ENCODE results near the gene GFRA1. TPM values are rescaled to one million over a fixed set of nuclear protein-coding genes. Genes with fewer than 3 reads are reported as not detected.

The GFRA1 gene, protein sequence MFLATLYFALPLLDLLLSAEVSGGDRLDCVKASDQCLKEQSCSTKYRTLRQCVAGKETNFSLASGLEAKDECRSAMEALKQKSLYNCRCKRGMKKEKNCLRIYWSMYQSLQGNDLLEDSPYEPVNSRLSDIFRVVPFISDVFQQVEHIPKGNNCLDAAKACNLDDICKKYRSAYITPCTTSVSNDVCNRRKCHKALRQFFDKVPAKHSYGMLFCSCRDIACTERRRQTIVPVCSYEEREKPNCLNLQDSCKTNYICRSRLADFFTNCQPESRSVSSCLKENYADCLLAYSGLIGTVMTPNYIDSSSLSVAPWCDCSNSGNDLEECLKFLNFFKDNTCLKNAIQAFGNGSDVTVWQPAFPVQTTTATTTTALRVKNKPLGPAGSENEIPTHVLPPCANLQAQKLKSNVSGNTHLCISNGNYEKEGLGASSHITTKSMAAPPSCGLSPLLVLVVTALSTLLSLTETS
- not detected in 2 replicates for total RNA-seq (2014; rRNA removed; shearing (Covaris generic))
- polyA plus RNA-seq (2015; cell fraction: cytosol; rRNA removed), result 0.03 and 0.05 TPM in 2 replicates
- polyA plus RNA-seq (2015; cell fraction: nucleus; rRNA removed), result not detected in 2 replicates

DNA sequence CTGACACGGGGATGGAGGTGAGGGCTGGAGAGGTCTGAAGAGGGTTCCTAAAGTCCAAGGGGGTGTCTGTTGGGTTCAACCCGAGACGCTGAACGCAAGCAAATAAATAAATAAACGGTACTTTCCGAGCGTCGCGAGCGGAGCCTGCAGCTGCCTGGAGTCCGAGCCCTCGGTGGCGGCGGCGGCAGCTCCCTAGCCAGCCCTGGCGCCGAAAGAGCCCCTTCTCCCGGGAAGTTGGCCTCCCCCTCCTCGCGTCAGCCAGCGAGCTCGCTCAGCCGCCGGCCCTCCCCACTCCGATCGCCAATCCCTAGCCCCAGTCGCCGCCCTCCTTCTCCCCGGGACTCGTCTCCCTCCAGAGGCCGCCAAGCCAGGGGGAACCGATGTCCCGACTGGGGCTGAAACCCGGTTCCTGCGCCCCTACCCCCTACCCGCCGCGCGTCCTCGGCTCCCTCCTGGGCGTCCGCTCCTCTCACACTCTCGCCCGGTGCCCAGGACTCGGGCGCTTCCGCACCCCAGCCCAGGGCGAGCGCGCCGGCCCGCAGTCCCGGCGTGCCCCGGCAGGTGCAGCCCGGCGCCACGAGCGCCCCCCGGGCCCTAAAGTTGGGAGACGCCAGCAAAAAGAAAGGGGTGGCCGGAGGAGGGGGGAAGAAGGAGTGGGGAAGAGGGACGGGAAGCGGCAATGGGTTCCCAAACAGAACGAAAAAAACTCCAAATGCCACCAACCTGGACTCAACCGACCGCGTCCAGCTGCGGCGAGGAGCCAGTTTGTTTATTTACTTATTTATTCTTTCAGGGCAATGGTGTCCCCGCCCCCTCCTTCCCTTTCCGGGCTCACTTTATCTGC, at the start of gene GFRA1:
Gene GFRA1 (minus strand): TSS at position 767 of the 844 bp plus-strand sequence. CDS start 1,177 bp downstream, outside the sequence.
- DNase-seq (ENCODE audit: low read depth), result no peak

DNA sequence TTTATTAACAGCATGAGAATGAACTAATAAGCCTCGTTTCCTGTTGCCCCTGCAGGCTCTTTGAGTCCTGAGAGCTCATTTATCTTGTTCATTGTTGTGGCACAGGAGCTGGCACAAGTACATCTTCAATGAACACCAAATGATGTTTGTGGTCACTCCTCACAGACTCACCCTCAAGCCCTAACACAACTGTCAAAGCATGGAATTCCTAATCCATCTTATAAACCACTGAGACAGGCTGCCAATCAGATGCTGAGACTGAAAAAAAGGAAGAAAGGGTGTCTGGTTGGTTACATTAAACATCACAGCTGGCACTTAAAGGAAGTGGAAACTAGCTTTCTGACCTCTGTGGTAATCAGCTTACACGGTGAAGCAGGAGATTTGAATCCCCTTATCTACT, 43.5 kb upstream of the GFRA1 start:
- peak; percentile 6 for DNase-seq (ENCODE audit: low read depth)

DNA sequence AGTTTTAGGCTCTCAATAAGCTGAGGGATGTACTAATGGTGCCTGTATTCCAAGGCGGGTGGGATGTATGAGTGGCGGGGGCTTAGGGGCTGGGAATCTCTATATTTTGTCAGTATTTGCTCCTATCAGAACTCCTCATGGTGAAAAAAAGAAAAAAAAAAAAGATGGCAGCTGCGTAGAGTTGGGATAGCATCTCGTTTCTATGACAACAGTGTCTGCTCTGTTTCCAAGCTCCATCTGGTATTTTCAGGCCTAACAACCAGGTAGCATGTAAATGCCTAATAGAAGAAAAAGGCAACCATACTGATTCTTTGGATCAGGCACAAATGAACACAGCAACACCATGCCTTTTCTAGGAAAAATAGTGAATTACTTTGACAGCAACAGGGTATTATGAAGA, 39.5 kb upstream of the GFRA1 start:
- DNase-seq (ENCODE audit: low read depth), result no peak

DNA sequence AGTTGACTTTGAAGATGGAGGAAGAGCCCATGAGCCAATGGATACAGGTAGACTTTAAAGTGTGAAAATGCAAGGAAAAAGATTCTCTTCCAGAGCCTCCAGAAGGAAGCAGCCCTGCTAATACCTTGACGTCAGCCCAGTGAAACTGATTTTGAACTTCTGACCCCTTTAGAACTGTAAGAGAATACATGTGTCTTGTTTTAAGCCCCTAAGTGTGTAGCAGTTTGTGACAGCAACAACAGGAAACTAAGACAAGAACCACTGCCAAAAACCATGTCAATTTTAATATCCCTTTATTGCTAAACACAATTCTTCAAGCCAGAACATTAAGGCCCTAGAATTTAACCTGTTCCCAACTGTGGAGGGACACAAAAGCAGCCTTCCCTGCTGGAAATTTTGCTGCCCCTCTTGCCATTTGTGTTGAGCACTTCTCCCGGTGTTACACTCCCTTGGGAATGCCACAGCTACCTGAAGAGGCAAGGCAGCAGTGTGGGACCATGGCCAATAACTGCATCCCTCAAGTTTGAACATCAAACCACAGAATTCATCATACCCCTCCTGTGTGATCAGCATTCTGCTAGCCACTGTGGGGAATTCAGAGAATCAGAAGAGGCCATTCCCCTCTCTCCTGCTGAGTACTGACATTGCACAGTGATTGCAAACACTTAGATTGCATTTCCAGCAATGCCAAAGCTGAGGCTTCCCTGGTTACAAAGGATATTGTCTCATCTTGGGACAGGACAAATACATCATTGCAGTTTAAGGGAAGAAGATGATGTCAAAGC, 38.9 kb upstream of the GFRA1 start:
- DNase-seq (ENCODE audit: low read depth), result no peak

DNA sequence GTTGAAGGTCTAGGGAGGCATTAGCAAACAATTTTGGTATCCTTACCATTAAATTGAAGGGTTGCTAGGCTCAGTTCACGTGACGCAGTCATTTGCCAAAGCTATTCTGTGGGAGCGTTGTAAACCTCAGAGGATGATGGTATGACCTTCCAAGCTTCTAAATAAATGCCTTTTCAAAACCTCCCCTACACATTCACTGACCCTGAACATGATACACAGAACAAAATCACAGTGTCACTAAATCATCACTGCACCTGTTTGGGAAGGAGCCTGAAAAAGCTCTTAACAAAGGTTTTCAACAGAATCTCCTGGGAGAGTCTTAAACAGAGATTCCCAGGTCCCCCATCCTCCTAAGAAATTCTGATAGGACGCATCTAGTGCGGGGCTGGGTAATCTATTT, 38.0 kb upstream of the GFRA1 start:
- DNase-seq (ENCODE audit: low read depth), result no peak

DNA sequence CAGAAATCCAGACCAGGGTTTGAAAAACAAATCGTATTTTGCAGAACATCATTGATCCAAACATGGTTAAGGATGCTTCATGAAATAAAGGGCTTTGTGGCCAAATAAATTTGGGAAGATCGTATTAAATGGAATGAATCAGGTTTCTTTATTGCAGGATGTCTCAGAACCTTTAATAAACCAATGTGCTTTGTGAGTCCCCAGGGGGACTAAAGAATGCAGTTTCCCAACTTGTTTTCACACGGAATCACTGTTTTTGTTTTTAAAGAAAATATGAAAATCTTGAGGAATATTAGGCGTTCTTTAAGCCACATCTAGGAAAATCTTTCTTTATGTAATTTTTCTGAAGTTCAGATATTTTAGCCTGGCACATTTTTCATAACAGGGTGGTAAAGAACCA, 34.4 kb upstream of the GFRA1 start:
- no peak for DNase-seq (ENCODE audit: low read depth)

DNA sequence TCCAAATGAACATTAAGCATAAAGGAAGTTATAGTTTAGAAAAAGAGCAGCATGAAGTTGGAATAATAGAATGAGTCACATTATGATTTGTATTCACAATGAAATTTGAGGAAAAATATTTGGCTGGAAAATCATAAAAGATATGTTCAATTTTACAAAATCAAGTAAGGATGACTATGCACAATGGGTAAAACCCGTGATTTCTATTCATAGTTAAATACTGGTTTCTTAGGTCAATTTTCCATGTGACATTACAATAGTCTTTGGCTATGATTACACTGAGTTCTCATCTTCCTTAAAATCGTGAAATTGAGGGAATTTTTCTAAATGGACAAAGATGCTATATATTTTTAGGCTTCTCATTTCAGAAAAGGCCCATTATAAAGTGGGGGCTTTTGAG, 33.8 kb upstream of the GFRA1 start:
- DNase-seq (ENCODE audit: low read depth), result no peak

DNA sequence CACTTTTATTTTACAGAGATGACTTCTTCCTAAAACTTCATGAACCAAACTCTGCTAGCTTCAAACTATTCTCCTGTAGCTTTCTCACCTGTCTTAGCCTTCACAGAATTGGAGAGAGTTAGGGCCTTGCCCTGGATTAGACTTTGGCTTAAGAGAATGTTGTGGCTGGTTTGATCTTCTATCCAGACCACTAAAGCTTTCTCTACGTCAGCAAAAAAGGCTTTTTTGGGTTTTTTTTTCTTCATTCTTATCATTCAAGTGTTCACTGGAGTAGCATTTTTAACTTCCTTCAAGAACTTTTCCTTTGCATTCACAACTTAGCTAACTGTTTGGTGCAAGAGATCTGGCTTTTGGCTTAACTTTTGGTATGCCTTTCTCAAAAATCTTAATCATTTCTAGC, 31.9 kb upstream of the GFRA1 start:
- no peak for DNase-seq (ENCODE audit: low read depth)

DNA sequence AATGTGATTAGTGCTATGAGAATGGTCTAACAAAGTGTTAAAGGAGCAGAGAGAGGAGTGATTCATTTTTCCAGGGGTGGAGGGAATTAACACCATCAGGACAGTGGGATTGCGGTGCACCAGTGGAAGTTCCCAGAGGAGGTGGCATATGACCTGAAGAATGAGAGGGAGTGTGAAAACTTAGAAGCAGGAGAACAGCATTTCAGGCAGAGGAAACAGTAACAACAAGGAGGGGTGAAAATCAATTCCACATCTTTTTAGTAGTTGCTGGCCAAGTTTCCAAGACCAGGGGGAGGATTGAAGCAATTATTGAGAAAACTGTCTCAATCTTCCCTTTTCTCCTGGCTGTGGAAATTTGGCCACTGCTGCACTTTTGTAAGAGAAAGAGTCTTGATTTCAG, 27.5 kb upstream of the GFRA1 start:
- no peak for DNase-seq (ENCODE audit: low read depth)

DNA sequence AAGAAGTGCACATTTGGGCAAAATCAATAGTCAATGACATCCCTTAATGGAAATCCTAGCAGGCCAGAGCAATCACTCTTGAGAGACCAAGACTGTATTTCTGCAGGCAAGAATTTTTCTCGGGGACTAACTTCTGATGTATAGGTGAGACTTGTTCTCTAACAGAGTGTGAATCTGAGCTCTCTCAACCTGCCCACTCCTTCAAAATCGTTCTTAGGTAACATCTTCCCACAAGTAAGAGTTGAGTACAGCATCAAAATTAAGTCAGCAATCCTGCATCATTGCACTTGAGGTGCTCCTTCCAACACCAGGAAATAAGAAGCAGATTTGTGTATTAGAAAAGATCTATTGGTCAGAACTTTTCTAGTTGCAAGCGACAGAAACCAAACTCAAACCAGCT, 25.6 kb upstream of the GFRA1 start:
- DNase-seq (ENCODE audit: low read depth), result no peak

DNA sequence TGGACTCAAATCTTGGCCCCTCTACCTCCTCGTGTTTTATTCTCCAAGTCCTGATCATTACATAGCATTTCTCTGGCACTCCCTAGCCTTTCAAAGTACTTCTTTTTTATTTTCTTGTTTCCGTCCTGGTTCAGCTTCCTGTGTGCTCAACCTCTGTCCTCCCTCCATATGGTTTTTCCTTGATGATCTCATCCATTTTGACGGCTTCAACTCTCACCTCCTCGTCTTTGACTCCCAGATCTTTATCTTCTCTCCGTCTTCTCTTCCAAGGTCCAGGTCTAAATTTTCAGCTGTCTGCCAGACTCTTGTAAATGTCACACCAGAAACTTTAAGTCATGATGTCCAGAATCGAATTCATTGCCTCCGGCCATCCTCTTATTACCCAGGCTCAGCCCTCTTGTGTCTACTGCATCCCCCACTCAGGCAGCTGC, 23.3 kb upstream of the GFRA1 start:
- no peak for DNase-seq (ENCODE audit: low read depth)

DNA sequence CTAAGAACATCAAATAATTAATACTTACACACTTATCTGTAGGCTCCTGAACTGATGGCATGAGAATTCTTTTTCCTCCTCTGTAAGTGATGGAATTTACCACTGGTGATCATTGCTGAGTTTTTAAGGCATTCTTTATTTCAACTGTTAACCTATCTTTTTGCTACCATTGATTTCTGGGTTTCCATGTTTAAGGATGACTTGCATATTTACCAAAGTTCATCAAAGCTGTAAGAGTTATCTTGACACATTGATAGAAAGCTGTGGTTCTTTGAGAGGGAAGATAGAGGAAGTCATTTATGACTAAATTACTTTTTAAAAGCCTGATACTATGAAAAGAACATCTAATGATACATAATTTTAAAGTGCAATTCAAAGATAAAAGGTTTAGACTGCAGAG, 19.5 kb upstream of the GFRA1 start:
- no peak for DNase-seq (ENCODE audit: low read depth)

DNA sequence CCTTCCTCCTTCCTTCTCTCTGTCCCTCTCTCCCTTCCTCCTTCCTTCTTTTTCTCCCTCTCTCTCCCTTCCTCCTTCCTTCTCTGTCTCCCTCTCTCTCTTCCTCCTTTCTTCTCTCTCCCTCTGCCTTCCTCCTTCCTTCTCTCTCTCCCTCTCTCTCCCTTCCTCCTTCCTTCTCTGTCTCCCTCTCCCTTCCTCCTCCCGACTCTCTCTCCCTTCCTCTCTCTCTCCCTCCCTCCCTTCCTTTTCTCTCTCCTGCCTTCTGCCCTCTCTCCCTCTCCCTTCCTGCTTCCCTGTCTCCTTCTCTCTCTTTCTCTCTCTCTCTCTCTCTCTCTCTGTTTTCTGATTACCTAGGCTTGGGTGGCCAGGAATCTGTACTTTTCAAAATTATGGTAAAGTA, 16.6 kb upstream of the GFRA1 start:
- DNase-seq (ENCODE audit: low read depth), result no peak

DNA sequence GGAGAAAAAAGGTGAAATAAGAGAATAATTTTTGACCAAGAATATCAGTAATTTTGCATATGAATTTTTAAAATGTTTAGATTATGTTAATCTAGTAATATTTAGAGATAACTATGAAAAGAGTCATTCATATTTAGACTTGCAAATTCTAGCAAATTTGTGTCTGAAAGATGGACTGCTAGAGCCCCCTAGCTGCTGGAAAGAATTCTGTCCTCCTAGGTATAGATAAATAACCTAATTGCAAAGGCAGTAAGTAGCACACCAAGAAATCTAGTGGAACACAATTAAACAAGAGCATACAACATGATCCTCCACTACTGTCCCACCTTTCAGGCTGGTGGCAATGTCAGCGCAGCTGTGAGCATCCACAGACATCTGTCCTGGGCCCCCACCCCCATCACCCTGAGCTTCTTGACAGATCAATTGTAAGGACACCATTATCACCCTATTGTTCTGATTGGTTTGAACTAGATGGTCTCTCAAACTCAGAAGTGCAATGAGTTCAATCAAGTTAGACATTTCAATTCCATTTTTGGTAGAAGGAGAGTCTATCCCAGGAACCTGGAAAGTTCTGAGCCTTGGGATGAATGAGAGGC, 15.0 kb upstream of the GFRA1 start:
- peak; percentile 10 for DNase-seq (ENCODE audit: low read depth)

DNA sequence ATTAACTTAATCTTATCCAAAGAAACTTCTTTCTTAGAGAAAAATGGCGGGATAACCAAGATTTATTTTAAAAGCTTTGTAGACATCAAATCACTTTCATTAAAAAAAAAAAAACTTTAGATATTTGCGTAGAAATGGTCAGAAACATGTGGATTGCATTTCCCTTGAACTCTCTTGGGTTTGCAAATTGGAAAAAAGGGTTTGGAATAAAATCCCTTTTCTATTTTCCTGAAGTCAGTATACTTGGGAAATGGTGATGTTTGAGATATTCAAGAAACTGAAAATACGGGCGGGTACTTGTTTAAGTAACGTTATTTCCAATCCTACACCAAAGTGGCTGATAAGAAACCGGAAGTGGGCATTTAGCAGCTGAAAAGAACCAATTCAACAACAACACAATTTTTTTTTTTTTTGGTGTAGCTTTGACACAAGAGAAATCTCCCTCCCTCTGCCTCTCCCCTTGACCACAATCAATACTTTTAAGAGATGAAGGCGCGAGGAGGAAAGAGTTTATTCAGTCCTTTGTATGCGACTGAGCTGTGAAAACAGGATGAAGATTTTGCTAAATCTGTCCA, 13.7 kb upstream of the GFRA1 start:
- DNase-seq (ENCODE audit: low read depth), result no peak

DNA sequence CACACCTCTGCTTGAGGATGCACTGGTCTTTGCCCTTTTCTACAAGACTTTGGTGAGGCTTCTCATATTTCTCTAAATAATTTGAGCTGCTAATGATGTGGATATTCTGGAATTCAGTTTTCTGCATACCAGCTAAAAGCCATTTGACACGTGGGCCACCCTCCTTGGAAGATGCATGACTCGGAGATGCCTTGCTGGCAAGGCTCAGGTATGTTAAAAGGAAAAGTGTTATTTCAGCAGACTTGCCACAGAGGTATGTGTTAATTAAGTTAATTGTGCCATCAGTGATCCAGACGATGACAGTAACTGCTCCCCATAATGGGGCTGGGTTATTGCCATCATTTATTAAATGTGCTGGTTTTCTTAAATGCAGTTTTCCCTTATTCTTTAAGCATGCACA, 8.8 kb upstream of the GFRA1 start:
- no peak for DNase-seq (ENCODE audit: low read depth)

DNA sequence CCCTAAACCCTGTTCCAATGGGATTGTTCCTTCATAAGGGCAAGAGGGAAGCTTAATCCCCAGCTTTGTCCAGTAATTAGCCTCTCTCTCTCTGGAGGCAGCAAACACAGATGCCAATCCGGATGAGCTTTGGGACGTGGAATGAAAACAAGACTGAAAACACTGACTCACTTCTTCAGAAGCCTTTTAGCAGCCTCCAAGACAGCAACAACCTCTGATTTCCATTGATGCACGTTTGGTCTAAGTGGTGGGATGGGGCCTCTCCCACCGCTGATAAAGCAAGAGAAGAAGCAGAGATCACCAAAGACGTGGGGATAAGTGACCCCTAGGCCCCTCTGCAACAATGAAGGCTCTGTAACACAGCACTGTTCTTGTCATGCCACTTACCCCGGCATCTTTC, 5.8 kb upstream of the GFRA1 start:
- DNase-seq (ENCODE audit: low read depth), result no peak

DNA sequence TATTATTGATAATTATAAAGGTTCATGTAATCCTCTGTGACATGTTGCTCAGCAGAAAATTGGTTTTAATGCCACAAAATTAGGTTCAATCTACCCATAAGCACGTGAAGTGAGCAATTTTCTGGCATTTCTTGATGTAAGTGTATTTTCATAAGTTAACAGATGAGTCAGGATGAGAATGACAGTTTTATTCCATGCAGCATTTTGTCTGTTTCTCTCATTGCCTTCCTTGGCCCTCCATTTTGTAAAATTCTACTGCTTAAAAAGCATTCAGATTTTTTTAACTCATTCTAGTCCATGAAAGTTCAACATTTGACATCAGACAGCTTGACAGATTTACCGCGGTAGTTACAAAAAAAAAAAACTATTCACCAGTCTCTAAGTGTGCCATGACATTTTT, 4.0 kb upstream of the GFRA1 start:
- no peak for DNase-seq (ENCODE audit: low read depth)

DNA sequence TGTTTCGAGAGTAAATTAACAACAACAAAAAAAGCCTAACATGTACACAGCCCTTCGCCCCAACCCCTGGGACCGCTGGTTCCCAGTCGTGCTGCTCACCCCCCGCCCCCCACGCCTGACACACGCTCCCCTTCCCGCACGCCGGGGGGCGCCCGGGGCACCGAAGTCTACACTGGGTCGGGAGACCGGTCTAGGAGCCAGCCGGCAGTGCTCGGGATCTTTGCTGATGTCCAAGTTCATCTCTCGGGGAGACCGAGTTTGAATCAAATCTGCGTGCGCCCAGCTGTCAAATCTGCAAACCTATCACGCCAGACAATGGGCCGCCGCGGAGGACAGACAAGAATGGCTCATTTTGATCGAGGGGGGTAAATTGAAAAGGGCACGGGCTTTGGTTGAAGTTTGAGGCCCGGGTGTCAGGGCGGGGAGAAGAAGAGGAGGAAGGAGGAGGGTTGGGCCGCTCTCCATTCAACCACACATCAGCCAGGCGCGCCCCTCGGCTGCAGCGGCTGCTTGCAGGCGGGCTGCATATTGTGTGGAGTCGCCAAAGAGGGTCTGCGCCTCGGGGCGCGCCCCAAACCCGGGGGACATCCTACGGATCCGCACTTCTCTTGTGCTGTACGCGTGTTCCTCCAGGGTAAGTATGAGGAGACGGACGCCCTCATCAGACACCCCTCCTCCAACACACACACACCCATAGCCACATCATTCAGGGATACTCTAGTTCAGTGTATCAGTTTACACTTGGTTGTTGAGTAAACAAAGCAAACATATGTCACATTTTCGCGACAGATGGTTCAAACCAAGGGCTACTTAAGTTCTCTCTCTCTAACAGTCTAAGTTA, 1.3 kb upstream of the GFRA1 start:
- no peak for DNase-seq (ENCODE audit: low read depth)
